GM12891 (cell line): ENCODE data around the gene ELOA.
A peak's percentile ranks its signal among the peaks of the same experiment; 100 is the strongest.
"Not testable (repeated sequence)": the region's sequence is repeated elsewhere in the genome, so short reads cannot be mapped to it uniquely, and the experiment has no call there.

Source experiments
- DNase-seq: peaks from one replicate; pipeline ENCODE4 v3.0.0; 2011; ENCODE audit warnings: low spot score; ENCODE audit not compliant: insufficient read length
- FAIRE-seq: peaks from 2 replicates; lab custom pipeline; 2011; peaks lifted over from hg19 to GRCh38; lab: Jason Lieb, UNC
- PAX5 ChIP-seq: IDR thresholded peaks from 2 replicates; pipeline ENCODE4 v1.6.1; 2011; ENCODE audit warnings: low read length, moderate library complexity, mild to moderate bottlenecking; ENCODE audit not compliant: insufficient read depth, severe bottlenecking
- POLR2A ChIP-seq: IDR thresholded peaks from 2 replicates; pipeline ENCODE4 v1.6.1; 2011; ENCODE audit warnings: low read depth, low read length, control low read depth
- POLR2AphosphoS5 ChIP-seq: IDR thresholded peaks from 2 replicates; pipeline ENCODE4 v1.6.1; 2011; ENCODE audit warnings: low read depth, low read length, control low read depth
- POU2F2 ChIP-seq: IDR thresholded peaks from 2 replicates; pipeline ENCODE4 v1.6.1; 2011; ENCODE audit warnings: low read depth, mild to moderate bottlenecking, control low read depth, low read length, moderate library complexity
- SPI1 ChIP-seq: IDR thresholded peaks from 2 replicates; pipeline ENCODE4 v1.6.1; 2011; ENCODE audit warnings: low read depth, low read length, control low read depth
- TAF1 ChIP-seq: IDR thresholded peaks from 2 replicates; pipeline ENCODE4 v1.6.1; 2011; ENCODE audit warnings: low read depth, low read length, control low read depth

The ELOA gene

GRCh38 chr1:23779826-23780371 lies 36.6 kb downstream of the ELOA start:
- DNase-seq (no peak), FAIRE-seq (no peak)
- TF ChIP-seq POU2F2 = no peak
- TF ChIP-seq TAF1 = no peak
- no peak for TF ChIP-seq PAX5

GRCh38 chr1:23783141-23783540 lies 39.9 kb downstream of the ELOA start:
- not testable (repeated sequence) for FAIRE-seq, DNase-seq

GRCh38 chr1:23784846-23785245 lies 41.6 kb downstream of the ELOA start:
- TF ChIP-seq PAX5 = no peak
- no peak for TF ChIP-seq POLR2A
- no peak for TF ChIP-seq POU2F2
- DNase-seq (no peak), FAIRE-seq (no peak)

- no peak for FAIRE-seq
- TF ChIP-seq POU2F2 (no peak), PAX5 (no peak), POLR2A (no peak), POLR2AphosphoS5 (no peak), SPI1 (no peak), TAF1 (no peak)
- DNase-seq = no peak
Observed at GRCh38 chr1:23787701-23788100, 44.4 kb downstream of the ELOA start.

GRCh38 chr1:23788695-23789094 lies 45.4 kb downstream of the ELOA start:
- TF ChIP-seq POLR2A (no peak), POLR2AphosphoS5 (no peak), SPI1 (no peak), PAX5 (no peak), POU2F2 (no peak), TAF1 (no peak)
- no peak for FAIRE-seq
- DNase-seq = no peak

GRCh38 chr1:23790696-23791515 lies 47.6 kb downstream of the ELOA start, which contains the start of gene LYPLA2:
TSS of gene LYPLA2 (plus strand) at chr1:23791145. CDS start at chr1:23792683, 1,538 bp downstream.
- FAIRE-seq (peak; percentile 92), DNase-seq (peak; percentile 92)
- peak; percentile 85 for TF ChIP-seq POLR2AphosphoS5
- TF ChIP-seq POU2F2 = peak; percentile 9; the same call in 1 of the 2 replicates
- TF ChIP-seq POLR2A = peak; percentile 77
- TF ChIP-seq PAX5 = no peak
- peak; percentile 46; the same call in 1 of the 2 replicates for TF ChIP-seq TAF1

GRCh38 chr1:23791516-23792047 lies 48.3 kb downstream of the ELOA start:
- no peak for TF ChIP-seq SPI1
- no peak for TF ChIP-seq TAF1
- TF ChIP-seq PAX5 = no peak
- TF ChIP-seq POLR2AphosphoS5 = no peak
- TF ChIP-seq POLR2A = no peak
- TF ChIP-seq POU2F2 = no peak
- DNase-seq (peak; percentile 58), FAIRE-seq (peak; percentile 47)

GRCh38 chr1:23792151-23792945 lies 49.1 kb downstream of the ELOA start:
- no peak for FAIRE-seq
- no peak for TF ChIP-seq PAX5
- TF ChIP-seq SPI1 = no peak
- TF ChIP-seq POU2F2 = no peak
- no peak for TF ChIP-seq POLR2A
- no peak for TF ChIP-seq POLR2AphosphoS5
- TF ChIP-seq TAF1 = no peak
- no peak for DNase-seq

- no peak for TF ChIP-seq SPI1
- TF ChIP-seq POU2F2 = no peak
- no peak for TF ChIP-seq POLR2A
- TF ChIP-seq PAX5 = no peak
- TF ChIP-seq TAF1 = no peak
- TF ChIP-seq POLR2AphosphoS5 = no peak
- FAIRE-seq = no peak
- DNase-seq = peak; percentile 56
Observed at GRCh38 chr1:23793018-23793781, 49.9 kb downstream of the ELOA start.
